ENCODE results near the gene LETM1. TPM values are rescaled to one million over a fixed set of nuclear protein-coding genes. Genes with fewer than 3 reads are reported as not detected.

Gene LETM1
- polyA plus RNA-seq, 1 donor from 2014 or later, result 12.0 TPM

- Mint-ChIP-seq H3K9me3 (no peaks in the 10 kb centered on the region), H3K27ac (no peak overlapping the region), H3K27me3 (peaks cover 14% of the 10 kb centered on the region), H3K4me3 (no peak overlapping the region), H3K4me1 (no peaks in the 10 kb centered on the region), H3K36me3 (no peaks in the 10 kb centered on the region)
Measured at GRCh38 chr4:1797298-1797860, 58.6 kb downstream of the LETM1 start.

- H3K4me1 Mint-ChIP-seq, result no peaks in the 10 kb centered on the region
- H3K27ac Mint-ChIP-seq, result no peak overlapping the region
Measured at GRCh38 chr4:1796486-1797204, 59.3 kb downstream of the LETM1 start.

DNA sequence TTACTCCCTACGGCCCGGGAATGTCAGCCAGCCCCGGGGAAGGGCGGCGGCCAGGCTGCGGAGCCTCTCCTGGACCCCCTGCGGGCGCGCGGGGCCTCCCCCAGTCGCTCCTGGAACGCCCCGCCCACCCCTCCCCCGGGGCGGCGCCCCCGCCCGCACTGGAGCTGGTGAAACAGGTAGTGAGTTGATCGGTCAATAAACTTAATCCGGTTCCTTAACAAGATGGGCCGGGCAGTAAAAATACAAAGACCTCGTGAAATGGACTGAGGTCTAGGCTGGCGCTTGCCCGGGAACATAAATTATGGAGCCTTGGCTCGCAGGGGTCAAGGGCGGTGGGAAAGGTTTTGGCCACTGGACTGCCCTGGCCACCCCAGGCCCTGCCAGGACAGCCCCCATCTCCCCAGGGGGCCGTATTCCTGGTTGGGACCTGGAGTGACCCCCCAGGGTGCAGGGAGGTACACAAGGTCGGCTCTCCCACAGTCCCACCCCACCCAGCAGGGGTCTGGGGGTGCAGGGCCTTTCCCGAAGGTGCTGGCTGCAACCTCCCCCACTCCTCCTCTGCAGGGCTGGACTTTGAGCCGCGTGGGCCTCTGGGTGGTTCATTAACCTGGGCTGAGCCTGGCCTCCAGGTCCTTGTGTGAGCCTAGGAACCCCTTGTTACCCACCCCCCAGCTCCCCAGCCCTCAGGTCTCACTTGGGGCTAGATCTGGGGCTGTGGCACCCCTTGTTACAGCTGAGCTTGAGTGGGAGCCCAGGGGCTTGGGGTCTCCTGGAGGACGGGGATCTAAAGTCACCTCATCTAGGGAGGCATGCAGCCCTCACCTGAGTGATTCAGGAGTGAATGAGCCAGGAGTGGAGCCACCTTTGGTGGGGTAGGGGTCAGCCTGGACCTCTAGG lies 60.4 kb downstream of the LETM1 start:
- no peak overlapping the region for H3K27ac Mint-ChIP-seq
- no peaks in the 10 kb centered on the region for H3K36me3 Mint-ChIP-seq
- H3K4me1 Mint-ChIP-seq, result peaks cover 0 to 5% (median 0%) of the 10 kb centered on the region in 3 donors
- H3K27me3 Mint-ChIP-seq, result peaks cover 14% of the 10 kb centered on the region
- no peak overlapping the region for H3K4me3 Mint-ChIP-seq
- H3K9me3 Mint-ChIP-seq, result no peaks in the 10 kb centered on the region

More at GRCh38 chr4:1796486-1797204, 59.3 kb downstream of the LETM1 start:
- Mint-ChIP-seq H3K4me3 (peak overlapping the region in 1 of 4 donors; percentile 51), H3K27me3 (peaks cover 14% of the 10 kb centered on the region), H3K36me3 (no peaks in the 10 kb centered on the region), H3K9me3 (no peaks in the 10 kb centered on the region)

- H3K4me1 Mint-ChIP-seq, result peaks cover 0 to 6% (median 0%) of the 10 kb centered on the region in 3 donors
- H3K36me3 Mint-ChIP-seq, result no peaks in the 10 kb centered on the region
- H3K27ac Mint-ChIP-seq, result no peak overlapping the region
- H3K4me3 Mint-ChIP-seq, result peak overlapping the region in 1 of 4 donors; percentile 72
- H3K9me3 Mint-ChIP-seq, result no peaks in the 10 kb centered on the region
- H3K27me3 Mint-ChIP-seq, result peaks cover 14% of the 10 kb centered on the region
Measured at GRCh38 chr4:1794809-1795298, 61.1 kb downstream of the LETM1 start.

DNA sequence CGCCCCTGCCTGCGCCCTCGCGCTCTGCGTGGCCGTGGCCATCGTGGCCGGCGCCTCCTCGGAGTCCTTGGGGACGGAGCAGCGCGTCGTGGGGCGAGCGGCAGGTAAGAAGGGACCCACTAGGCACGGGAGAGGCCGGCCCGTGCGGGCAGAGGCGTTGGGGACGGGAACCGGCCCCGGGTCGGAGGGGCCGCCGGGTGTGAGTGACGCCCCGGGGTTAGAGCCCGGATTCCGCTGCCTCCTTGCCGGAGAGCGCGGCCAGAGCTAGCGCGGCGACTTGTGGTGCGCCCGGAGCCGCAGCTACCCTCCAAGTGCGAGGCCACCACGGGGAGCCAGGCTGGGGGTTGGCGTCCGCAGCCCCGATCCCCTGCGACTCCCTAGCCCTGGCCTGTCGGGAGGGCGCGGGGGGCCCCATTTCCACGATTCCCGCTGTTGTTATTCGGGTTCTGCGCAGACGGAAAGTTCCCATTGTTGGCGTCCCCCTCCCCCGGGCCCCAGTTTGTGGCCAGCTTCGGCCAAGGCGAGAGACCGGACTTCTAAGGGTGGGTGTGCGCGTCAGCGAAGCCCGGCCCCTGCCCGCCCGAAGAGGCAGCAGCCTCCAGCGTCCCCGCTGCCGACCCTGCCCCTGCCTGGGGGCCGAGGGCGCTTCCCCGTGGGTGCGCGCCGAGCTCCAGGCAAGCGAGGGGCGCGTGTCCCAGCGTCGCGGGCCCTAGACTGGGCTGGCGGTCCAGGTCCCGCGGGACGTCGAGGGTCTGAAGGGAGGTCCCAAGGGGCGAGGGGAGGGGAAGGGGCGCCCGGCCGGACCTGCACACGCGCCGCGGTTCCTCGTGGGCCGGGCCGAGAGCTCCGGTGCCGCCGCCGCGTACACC lies 61.8 kb downstream of the LETM1 start:
- H3K9me3 Mint-ChIP-seq, result no peaks in the 10 kb centered on the region
- peak overlapping the region in 3 of 4 donors; percentile 12 to 54 (median 22) for H3K4me3 Mint-ChIP-seq
- H3K4me1 Mint-ChIP-seq, result peaks cover 0 to 6% (median 0%) of the 10 kb centered on the region in 3 donors
- no peak overlapping the region for H3K27ac Mint-ChIP-seq
- no peaks in the 10 kb centered on the region for H3K36me3 Mint-ChIP-seq
- peaks cover 14% of the 10 kb centered on the region for H3K27me3 Mint-ChIP-seq

- no peak overlapping the region for H3K27ac Mint-ChIP-seq
- no peaks in the 10 kb centered on the region for H3K9me3 Mint-ChIP-seq
- peaks cover 12% of the 10 kb centered on the region for H3K27me3 Mint-ChIP-seq
- H3K4me3 Mint-ChIP-seq, result no peak overlapping the region
- H3K4me1 Mint-ChIP-seq, result peaks cover 0 to 6% (median 0%) of the 10 kb centered on the region in 3 donors
- H3K36me3 Mint-ChIP-seq, result no peaks in the 10 kb centered on the region
Measured at GRCh38 chr4:1793496-1793840, 62.5 kb downstream of the LETM1 start.

- H3K27ac Mint-ChIP-seq, result no peak within 1 kb of the TSS
- peak within 1 kb of the TSS; percentile 59 to 85 (median 79) for H3K4me3 Mint-ChIP-seq
- no peaks in the 10 kb centered on the region for H3K36me3 Mint-ChIP-seq
Measured at GRCh38 chr4:1792832-1793495, 63.0 kb downstream of the LETM1 start, which contains the start of gene FGFR3. Gene FGFR3 (plus strand): TSS chr4:1793293. CDS start chr4:1793935, 642 bp downstream.

DNA sequence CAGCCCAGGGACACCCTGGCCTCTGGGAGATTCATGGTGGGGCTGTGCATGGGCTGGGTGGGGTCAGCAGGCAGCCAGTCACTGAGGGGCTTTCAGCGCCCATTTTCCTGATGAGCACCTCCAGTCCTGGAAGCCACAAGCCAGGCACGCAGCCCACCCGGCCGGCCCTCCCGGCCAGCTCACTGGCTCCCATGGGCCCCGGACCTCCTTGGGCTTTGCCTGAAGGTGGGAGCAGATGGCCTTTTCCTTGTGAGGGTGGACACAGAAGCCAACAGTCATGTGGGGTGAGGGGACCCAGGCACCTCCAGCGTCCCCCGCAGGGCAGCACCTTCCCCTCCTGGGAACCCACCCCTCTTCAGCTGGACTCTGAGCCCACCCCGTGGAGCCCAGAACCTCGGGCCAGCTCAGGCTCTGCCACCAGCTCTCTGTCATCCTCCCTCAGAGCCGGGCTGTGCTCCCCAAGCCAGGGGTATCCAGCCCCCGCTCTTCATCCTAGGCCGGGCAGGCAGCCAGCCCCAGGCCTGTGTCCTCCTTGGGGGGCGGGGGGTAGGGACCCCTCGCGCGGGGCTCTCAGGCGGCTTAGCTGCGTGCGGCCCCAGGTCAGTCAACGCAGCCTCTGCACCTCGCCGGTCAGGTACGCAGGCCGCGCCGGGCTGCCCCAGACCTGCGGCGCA lies 63.7 kb downstream of the LETM1 start:
- Mint-ChIP-seq H3K27ac (no peak overlapping the region), H3K4me3 (peak overlapping the region; percentile 59 to 85 (median 79)), H3K9me3 (no peaks in the 10 kb centered on the region), H3K4me1 (peaks cover 0 to 6% (median 0%) of the 10 kb centered on the region in 3 donors), H3K36me3 (no peaks in the 10 kb centered on the region), H3K27me3 (peaks cover 10% of the 10 kb centered on the region)

More at GRCh38 chr4:1792832-1793495, 63.0 kb downstream of the LETM1 start, which contains the start of gene FGFR3:
- Mint-ChIP-seq H3K9me3 (no peaks in the 10 kb centered on the region), H3K4me1 (peaks cover 0 to 6% (median 0%) of the 10 kb centered on the region in 3 donors), H3K27me3 (peaks cover 10% of the 10 kb centered on the region)

- no peak overlapping the region for H3K27ac Mint-ChIP-seq
- H3K4me3 Mint-ChIP-seq, result peak overlapping the region in 1 of 4 donors; percentile 73
- H3K9me3 Mint-ChIP-seq, result no peaks in the 10 kb centered on the region
- H3K4me1 Mint-ChIP-seq, result peaks cover 0 to 6% (median 0%) of the 10 kb centered on the region in 3 donors
- no peaks in the 10 kb centered on the region for H3K36me3 Mint-ChIP-seq
- no peaks in the 10 kb centered on the region for H3K27me3 Mint-ChIP-seq
Measured at GRCh38 chr4:1790005-1790404, 66.0 kb downstream of the LETM1 start.

DNA sequence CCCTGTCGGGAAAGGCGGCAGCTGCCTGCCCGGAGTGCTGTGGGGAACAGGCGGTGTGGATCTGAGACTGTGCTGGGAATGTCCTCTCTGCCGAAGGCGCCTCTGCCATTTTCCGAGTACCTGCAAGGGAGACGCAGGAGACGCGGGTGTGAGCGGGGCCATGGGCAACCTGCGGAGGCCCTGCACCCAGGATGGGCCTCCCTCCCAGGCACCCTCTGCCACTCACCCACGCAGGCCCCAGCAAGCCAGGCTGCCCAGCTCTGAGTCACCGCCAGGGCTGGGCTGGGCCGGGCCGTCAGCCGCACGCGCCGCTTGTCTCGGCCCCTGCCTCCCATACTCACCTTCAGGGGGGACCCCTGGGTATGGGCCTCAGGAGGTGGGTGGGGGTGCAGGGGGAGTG lies 66.4 kb downstream of the LETM1 start:
- Mint-ChIP-seq H3K27ac (no peak overlapping the region), H3K4me1 (peaks cover 0 to 6% (median 0%) of the 10 kb centered on the region in 3 donors), H3K27me3 (no peaks in the 10 kb centered on the region), H3K4me3 (no peak overlapping the region), H3K9me3 (no peaks in the 10 kb centered on the region), H3K36me3 (no peaks in the 10 kb centered on the region)

- no peaks in the 10 kb centered on the region for H3K27me3 Mint-ChIP-seq
- no peaks in the 10 kb centered on the region for H3K9me3 Mint-ChIP-seq
- no peak overlapping the region for H3K27ac Mint-ChIP-seq
- peaks cover 0 to 6% (median 0%) of the 10 kb centered on the region in 3 donors for H3K4me1 Mint-ChIP-seq
- H3K4me3 Mint-ChIP-seq, result peak overlapping the region in 1 of 4 donors; percentile 39
- no peaks in the 10 kb centered on the region for H3K36me3 Mint-ChIP-seq
Measured at GRCh38 chr4:1788254-1788973, 67.5 kb downstream of the LETM1 start.

DNA sequence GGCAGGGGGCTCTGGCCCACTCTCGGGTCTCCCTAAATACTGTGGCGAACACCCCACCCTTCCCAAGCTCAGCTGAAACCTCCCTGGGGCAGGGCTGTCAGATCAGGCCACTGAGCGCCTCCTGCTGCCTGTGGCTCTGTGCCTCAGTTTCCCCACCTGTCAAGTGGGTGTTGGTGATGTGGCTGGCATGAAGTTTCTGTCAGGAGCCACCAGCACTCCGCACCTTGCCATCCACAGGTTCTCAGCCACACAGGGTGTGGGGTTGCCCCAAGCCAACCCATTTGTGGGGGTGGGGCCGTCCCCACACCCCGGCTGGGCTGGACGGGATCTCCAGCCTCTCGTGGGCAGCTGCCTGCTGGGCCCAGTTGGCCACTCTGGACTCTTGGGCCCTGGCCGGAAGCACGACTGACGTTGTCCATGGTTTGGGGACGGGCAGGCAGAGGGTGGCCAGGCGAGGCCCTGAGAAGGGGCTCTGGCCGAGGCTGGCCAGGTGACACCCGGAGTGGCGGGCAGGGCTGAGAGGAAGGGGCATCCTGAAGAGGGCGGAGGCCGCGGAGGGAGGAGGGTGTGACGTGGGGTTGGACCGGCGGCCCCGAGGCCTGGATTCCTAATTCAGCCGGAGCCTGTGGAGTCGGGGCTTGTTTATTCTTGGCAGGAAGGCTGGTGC lies 68.4 kb downstream of the LETM1 start:
- Mint-ChIP-seq H3K9me3 (no peaks in the 10 kb centered on the region), H3K4me1 (peaks cover 0 to 6% (median 0%) of the 10 kb centered on the region in 3 donors), H3K36me3 (no peaks in the 10 kb centered on the region), H3K27me3 (no peaks in the 10 kb centered on the region), H3K4me3 (no peak overlapping the region), H3K27ac (no peak overlapping the region)
